GM10248 (cell line): Measurements from ENCODE around the gene ACTR2.
A peak's percentile ranks its signal among the peaks of the same experiment; 100 is the strongest.
"Not testable (repeated sequence)": the region's sequence is repeated elsewhere in the genome, so short reads cannot be mapped to it uniquely, and the experiment has no call there.

Experiments
- CTCF ChIA-PET: fragments of 300-600 bp; sonication (Branson Sonifier 250); formaldehyde crosslinking; extraction: SDS; loops from one replicate; lab custom pipeline; 2021; ENCODE audit warnings: antibody characterized with exemption; lab: Yijun Ruan, JAX
- POLR2A ChIA-PET: fragments of 350-650 bp; sonication (Branson Sonifier 250); formaldehyde crosslinking; extraction: SDS; loops from one replicate; lab custom pipeline; 2020; ENCODE audit warnings: antibody characterized with exemption; lab: Yijun Ruan, JAX
- DNase-seq: peaks from one replicate; pipeline ENCODE4 v3.0.0; 2012; ENCODE audit errors: extremely low spot score
- CTCF ChIP-seq: IDR thresholded peaks from 2 replicates; pipeline ENCODE4 v1.5.1; 2012; ENCODE audit warnings: mild to moderate bottlenecking, low read depth; ENCODE audit errors: extremely low read depth, missing control alignments, control extremely low read depth

Gene ACTR2

GRCh38 chr2:65252640-65253039 is 25.0 kb downstream of the ACTR2 start:
- no peak for DNase-seq
- CTCF ChIA-PET, result interaction anchor here (1.2 kb wide), 1 partner anchor 38 kb away, joined by 3 read pairs; no protein-coding TSS in a partner anchor
- POLR2A ChIA-PET, result no interaction called here
- TF ChIP-seq CTCF, result no peak

GRCh38 chr2:65255356-65255755 is 27.7 kb downstream of the ACTR2 start:
- TF ChIP-seq CTCF, result no peak
- POLR2A ChIA-PET, result no interaction called here
- CTCF ChIA-PET, result interaction anchor here (1.4 kb wide), 1 partner anchor 21 kb away, joined by 4 read pairs; no protein-coding TSS in a partner anchor
- DNase-seq, result no peak

GRCh38 chr2:65256054-65256453 is 28.4 kb downstream of the ACTR2 start:
- CTCF ChIA-PET, result interaction anchor here (0.9 kb wide), 1 partner anchor 69 kb away, joined by 3 read pairs; no protein-coding TSS in a partner anchor
- DNase-seq, result no peak
- peak; percentile 9 for TF ChIP-seq CTCF
- POLR2A ChIA-PET, result no interaction called here

GRCh38 chr2:65257866-65258265 is 30.2 kb downstream of the ACTR2 start:
- CTCF ChIA-PET, POLR2A ChIA-PET, DNase-seq: not testable (repeated sequence)

- CTCF ChIA-PET, result no interaction called here
- POLR2A ChIA-PET, result no interaction called here
- TF ChIP-seq CTCF, result no peak
- DNase-seq, result no peak
These were observed 34.0 kb downstream of the ACTR2 start for GRCh38 chr2:65261676-65262075.

GRCh38 chr2:65263262-65263661 is 35.6 kb downstream of the ACTR2 start:
- TF ChIP-seq CTCF, result no peak
- POLR2A ChIA-PET, result no interaction called here
- no peak for DNase-seq
- CTCF ChIA-PET, result interaction anchor here (0.8 to 2.1 kb wide), 6 partner anchors 9 to 310 kb away, joined by 3 to 7 read pairs (median 4); no protein-coding TSS in a partner anchor

GRCh38 chr2:65263986-65264385 is 36.4 kb downstream of the ACTR2 start:
- POLR2A ChIA-PET, result no interaction called here
- CTCF ChIA-PET, result interaction anchor here (0.8 to 2.1 kb wide), 8 partner anchors 9 to 310 kb away, joined by 3 to 7 read pairs (median 4); no protein-coding TSS in a partner anchor
- TF ChIP-seq CTCF, result no peak
- no peak for DNase-seq
